Large intestine (tissue), 3 donors: ENCODE measurements around the gene EPB41L2. TPM values are rescaled to one million over a fixed set of nuclear protein-coding genes. Genes with fewer than 3 reads are reported as not detected.

Source experiments
- DNase-seq, 2 donors: peaks; one replicate each; pipeline versions ENCODE4 v3.0.0 to v3.0.0-alpha.2; 2013
- H3K27ac ChIP-seq: one replicate; pipeline ENCODE4 v1.5.1; 2013; ENCODE audit warnings: low read length
- H3K27me3 ChIP-seq: 2 replicates; pipeline ENCODE4 v1.6.1; 2013; ENCODE audit warnings: low read length; ENCODE audit not compliant: control insufficient read depth, insufficient read depth
- H3K36me3 ChIP-seq: 2 replicates; pipeline ENCODE4 v1.6.1; 2013; ENCODE audit warnings: low read length; ENCODE audit not compliant: control insufficient read depth, insufficient read depth
- H3K4me1 ChIP-seq: one replicate; pipeline ENCODE4 v1.6.1; 2013; ENCODE audit warnings: low read length; ENCODE audit not compliant: control insufficient read depth, insufficient read depth
- H3K4me3 ChIP-seq: one replicate; pipeline ENCODE4 v1.5.1; 2013; ENCODE audit warnings: low read length
- H3K9me3 ChIP-seq: one replicate; pipeline ENCODE4 v1.6.1; 2013; ENCODE audit warnings: mild to moderate bottlenecking, low read depth, low read length, moderate library complexity; ENCODE audit not compliant: control insufficient read depth
- WGBS: methylation state at CpG from one replicate; pipeline ENCODE4 v1.1.5; 2013; ENCODE audit warnings: low lambda C conversion rate; ENCODE audit not compliant: insufficient coverage; 5-methylcytosine and 5-hydroxymethylcytosine counted together
- polyA plus RNA-seq: library from polyadenylated mRNA; unstranded; fragments of 120-200 nt; gene quantifications from one replicate; pipeline ENCODE4 v1.2.1, GENCODE V29; 2013

EPB41L2 gene
- polyA plus RNA-seq, 1 donor = 75.0 TPM

GRCh38 chr6:130831607-130832006 is 231.4 kb downstream of the EPB41L2 start:
- no peak overlapping the region for H3K4me3 ChIP-seq
- no peak for DNase-seq
- no CpG with 5 or more reads among the region's 5 CpGs for WGBS
- H3K36me3 ChIP-seq = peaks cover 48% of the 10 kb centered on the region
- H3K27ac ChIP-seq = no peak overlapping the region
- H3K4me1 ChIP-seq = peaks cover 4% of the 10 kb centered on the region
- H3K27me3 ChIP-seq = no peaks in the 10 kb centered on the region
- H3K9me3 ChIP-seq = no peaks in the 10 kb centered on the region

- Histone ChIP-seq H3K9me3 (no peaks in the 10 kb centered on the region), H3K4me3 (peak overlapping the region; percentile 47), H3K27me3 (no peaks in the 10 kb centered on the region), H3K4me1 (peaks cover 11% of the 10 kb centered on the region), H3K36me3 (peaks cover 27% of the 10 kb centered on the region), H3K27ac (no peak overlapping the region)
- no CpG with 5 or more reads among the region's 4 CpGs for WGBS
- no peak for DNase-seq
Observed at GRCh38 chr6:130829333-130829910, 233.6 kb downstream of the EPB41L2 start.

GRCh38 chr6:130827247-130828149 is 235.5 kb downstream of the EPB41L2 start, which contains the start of gene SMLR1:
Gene SMLR1, plus strand, starts transcription at chr6:130827406. Its CDS starts 8 bp downstream, at chr6:130827414.
- H3K27ac ChIP-seq = peak within 1 kb of the TSS; percentile 85
- H3K4me1 ChIP-seq = peaks cover 11% of the 10 kb centered on the region
- peak within 1 kb of the TSS; percentile 47 for H3K4me3 ChIP-seq
- peaks cover 17% of the 10 kb centered on the region for H3K36me3 ChIP-seq
- H3K27me3 ChIP-seq = no peaks in the 10 kb centered on the region
- H3K9me3 ChIP-seq = no peaks in the 10 kb centered on the region
- WGBS = no CpG with 5 or more reads among the region's 11 CpGs
- DNase-seq = peak; percentile 80 to 92

GRCh38 chr6:130826442-130827246 is 236.4 kb downstream of the EPB41L2 start:
- WGBS = no CpG with 5 or more reads among the region's 4 CpGs
- Histone ChIP-seq H3K27ac (peak overlapping the region; percentile 70), H3K27me3 (no peaks in the 10 kb centered on the region), H3K4me1 (peaks cover 11% of the 10 kb centered on the region), H3K4me3 (no peak overlapping the region), H3K9me3 (no peaks in the 10 kb centered on the region), H3K36me3 (peaks cover 9% of the 10 kb centered on the region)
- no peak for DNase-seq

- H3K9me3 ChIP-seq = no peaks in the 10 kb centered on the region
- no peak overlapping the region for H3K4me3 ChIP-seq
- H3K27ac ChIP-seq = peak overlapping the region; percentile 70
- WGBS = 100% methylated on average over 1 of the region's 3 CpGs
- H3K4me1 ChIP-seq = peaks cover 11% of the 10 kb centered on the region
- peaks cover 4% of the 10 kb centered on the region for H3K36me3 ChIP-seq
- no peak for DNase-seq
- no peaks in the 10 kb centered on the region for H3K27me3 ChIP-seq
Observed at GRCh38 chr6:130825772-130826441, 237.1 kb downstream of the EPB41L2 start.

- Histone ChIP-seq H3K27ac (no peak overlapping the region), H3K4me1 (peaks cover 11% of the 10 kb centered on the region), H3K36me3 (peaks cover 1% of the 10 kb centered on the region), H3K4me3 (no peak overlapping the region), H3K9me3 (no peaks in the 10 kb centered on the region), H3K27me3 (no peaks in the 10 kb centered on the region)
- 67% methylated on average over 1 of the region's 5 CpGs for WGBS
- no peak for DNase-seq
Observed at GRCh38 chr6:130824978-130825694, 237.9 kb downstream of the EPB41L2 start.

- H3K36me3 ChIP-seq = no peaks in the 10 kb centered on the region
- no CpG with 5 or more reads among the region's 1 CpG for WGBS
Observed at GRCh38 chr6:130822736-130823135, 240.3 kb downstream of the EPB41L2 start.

GRCh38 chr6:130815200-130816071 is 247.6 kb downstream of the EPB41L2 start:
- peaks cover 12% of the 10 kb centered on the region for H3K4me1 ChIP-seq
- WGBS = no CpG with 5 or more reads among the region's 5 CpGs
- no peaks in the 10 kb centered on the region for H3K27me3 ChIP-seq
- H3K36me3 ChIP-seq = no peaks in the 10 kb centered on the region
- no peak overlapping the region for H3K4me3 ChIP-seq
- DNase-seq = peak; percentile 68 to 92
- no peaks in the 10 kb centered on the region for H3K9me3 ChIP-seq
- H3K27ac ChIP-seq = peak overlapping the region; percentile 63

More at GRCh38 chr6:130822736-130823135, 240.3 kb downstream of the EPB41L2 start:
- Histone ChIP-seq H3K27me3 (no peaks in the 10 kb centered on the region), H3K27ac (no peak overlapping the region), H3K4me1 (peaks cover 9% of the 10 kb centered on the region), H3K9me3 (no peaks in the 10 kb centered on the region), H3K4me3 (no peak overlapping the region)
- no peak for DNase-seq

- no CpG with 5 or more reads among the region's 3 CpGs for WGBS
Observed at GRCh38 chr6:130814506-130814905, 248.5 kb downstream of the EPB41L2 start.

More at GRCh38 chr6:130814506-130814905, 248.5 kb downstream of the EPB41L2 start:
- Histone ChIP-seq H3K27ac (peak overlapping the region; percentile 63), H3K4me3 (no peak overlapping the region), H3K36me3 (no peaks in the 10 kb centered on the region), H3K27me3 (no peaks in the 10 kb centered on the region), H3K4me1 (peaks cover 12% of the 10 kb centered on the region), H3K9me3 (no peaks in the 10 kb centered on the region)
- no peak for DNase-seq
